ENCODE data around the gene CBLB. TPM values are rescaled to one million over a fixed set of nuclear protein-coding genes. Genes with fewer than 3 reads are reported as not detected.

Gene CBLB
- total and polyA plus RNA-seq, 9 of the 15 experiments (the other 6 are each of a cell fraction or from before 2014, with no cell fraction given), result 1.8 to 8.1 (median 5.3) TPM

DNA sequence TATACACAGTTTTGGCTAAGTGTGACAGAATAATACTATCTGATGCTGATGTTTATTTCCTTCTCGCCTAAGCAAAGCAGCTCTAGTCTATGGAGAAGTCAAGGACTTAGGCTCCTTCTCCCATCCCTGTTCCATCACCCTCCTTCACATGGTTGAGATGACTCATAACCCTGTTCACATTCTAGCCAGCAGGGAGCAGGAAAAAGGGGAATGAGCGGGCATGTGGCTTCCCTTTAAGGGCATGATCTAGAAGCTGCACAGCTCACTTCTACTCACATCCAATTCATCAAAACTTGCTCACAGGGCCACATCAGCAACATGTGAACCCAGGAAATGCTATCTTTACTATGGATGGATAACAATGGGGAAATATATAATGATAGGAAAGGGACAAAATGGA, 40.9 kb downstream of the CBLB start:
- ChIA-PET POLR2A (no interaction called here), CTCF (ENCODE audit: low intra/inter-chr PET ratio) (no interaction called here)
- Histone ChIP-seq H3K4me2 (ENCODE audit: insufficient read depth, low read length) (no peak overlapping the region), H2AFZ (ENCODE audit: low read depth, low read length) (no peak overlapping the region), H3K4me3 (no peak overlapping the region), H3K9me3 (replicated peaks; ENCODE audit: control insufficient read depth, insufficient read depth, low read depth, low read length) (no peaks in the 10 kb centered on the region), H3K27me3 (ENCODE audit: control insufficient read depth in 2 of 2, insufficient read depth in 2 of 2, low read length in 2 of 2) (no peaks in the 10 kb centered on the region), H3K4me1 (replicated peaks in 1 of 2; ENCODE audit: control insufficient read depth in 2 of 2, insufficient read depth in 2 of 2, low read length in 2 of 2) (peaks cover 0 to 14% of the 10 kb centered on the region in 2 experiments; a peak in 2 of 5 replicates), H3K9me1 (ENCODE audit: control insufficient read depth, insufficient read depth, low read length) (no peaks in the 10 kb centered on the region), H4K20me1 (replicated peaks; ENCODE audit: control insufficient read depth, insufficient read depth, low read length) (no peaks in the 10 kb centered on the region), H3K9ac (ENCODE audit: insufficient read depth in 1 of 2, low read depth in 2 of 2, low read length in 2 of 2) (no peak overlapping the region; a peak in 1 of 4 replicates), H3K27ac (ENCODE audit: extremely low read depth, low read depth, low read length) (no peak overlapping the region), H3K79me2 (ENCODE audit: control insufficient read depth, insufficient read depth, low read length) (no peaks in the 10 kb centered on the region), H3K36me3 (ENCODE audit: control insufficient read depth, insufficient read depth, low read length) (no peaks in the 10 kb centered on the region)
- peak; percentile 67 for ATAC-seq
- intact Hi-C loops (cut with micrococcal nuclease), result no loop called here
- FAIRE-seq, result peak; percentile 40
- WGBS (ENCODE audit: insufficient coverage, low coverage, missing lambda C conversion rate), result 25% methylated on average over 1 of the region's 2 CpGs
- no TSS peak for BruUV-seq (replicated peaks)
- peak; percentile 3 to 40 (median 8) for DNase-seq (ENCODE audit: extremely low read depth in 1 of 4, low spot score in 3 of 4)
- in situ Hi-C loops (cut with MboI), result no loop called here
- TF ChIP-seq BRF1 (IDR thresholded peaks at IDR 0.05; ENCODE audit: borderline replicate concordance, extremely low read depth, insufficient read length) (no peak), ZNF695 (CRISPR knock-in tag; IDR thresholded peaks at IDR 0.05) (no peak), MBD1 (CRISPR knock-in tag; IDR thresholded peaks at IDR 0.05) (no peak), SRSF9 (IDR thresholded peaks at IDR 0.05; ENCODE audit: borderline replicate concordance, low read depth, low read length) (no peak), GABPA (tag; conservative IDR thresholded peaks at IDR 0.05; ENCODE audit: low read depth) (no peak), LCOR (CRISPR knock-in tag; IDR thresholded peaks at IDR 0.05) (no peak), BCL6 (CRISPR knock-in tag; IDR thresholded peaks at IDR 0.05) (no peak), TEAD1 (CRISPR knock-in tag; IDR thresholded peaks at IDR 0.05) (peak in 1 of 2 experiments; percentile 88; a peak in 2 of 4 replicates), ZNF644 (tag; IDR thresholded peaks at IDR 0.05; ENCODE audit: low read depth) (no peak)
- TF ChIP-seq, protein P1, sequence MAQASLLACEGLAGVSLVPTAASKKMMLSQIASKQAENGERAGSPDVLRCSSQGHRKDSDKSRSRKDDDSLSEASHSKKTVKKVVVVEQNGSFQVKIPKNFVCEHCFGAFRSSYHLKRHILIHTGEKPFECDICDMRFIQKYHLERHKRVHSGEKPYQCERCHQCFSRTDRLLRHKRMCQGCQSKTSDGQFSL (CRISPR knock-in tag; IDR thresholded peaks at IDR 0.05), result no peak
- TF ChIP-seq, protein P1 (tag; IDR thresholded peaks at IDR 0.05), result no peak
- TF ChIP-seq, protein P2, sequence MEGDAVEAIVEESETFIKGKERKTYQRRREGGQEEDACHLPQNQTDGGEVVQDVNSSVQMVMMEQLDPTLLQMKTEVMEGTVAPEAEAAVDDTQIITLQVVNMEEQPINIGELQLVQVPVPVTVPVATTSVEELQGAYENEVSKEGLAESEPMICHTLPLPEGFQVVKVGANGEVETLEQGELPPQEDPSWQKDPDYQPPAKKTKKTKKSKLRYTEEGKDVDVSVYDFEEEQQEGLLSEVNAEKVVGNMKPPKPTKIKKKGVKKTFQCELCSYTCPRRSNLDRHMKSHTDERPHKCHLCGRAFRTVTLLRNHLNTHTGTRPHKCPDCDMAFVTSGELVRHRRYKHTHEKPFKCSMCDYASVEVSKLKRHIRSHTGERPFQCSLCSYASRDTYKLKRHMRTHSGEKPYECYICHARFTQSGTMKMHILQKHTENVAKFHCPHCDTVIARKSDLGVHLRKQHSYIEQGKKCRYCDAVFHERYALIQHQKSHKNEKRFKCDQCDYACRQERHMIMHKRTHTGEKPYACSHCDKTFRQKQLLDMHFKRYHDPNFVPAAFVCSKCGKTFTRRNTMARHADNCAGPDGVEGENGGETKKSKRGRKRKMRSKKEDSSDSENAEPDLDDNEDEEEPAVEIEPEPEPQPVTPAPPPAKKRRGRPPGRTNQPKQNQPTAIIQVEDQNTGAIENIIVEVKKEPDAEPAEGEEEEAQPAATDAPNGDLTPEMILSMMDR (IDR thresholded peaks at IDR 0.05 in 2 of 3, conservative IDR thresholded peaks at IDR 0.05 in 1 of 3; ENCODE audit: insufficient read depth in 2 of 3, low read depth in 1 of 3, low read length in 3 of 3), result peak in 2 of 3 experiments; percentile 15 to 20; a peak in 1 of 6 replicates
- TF ChIP-seq, protein P3, sequence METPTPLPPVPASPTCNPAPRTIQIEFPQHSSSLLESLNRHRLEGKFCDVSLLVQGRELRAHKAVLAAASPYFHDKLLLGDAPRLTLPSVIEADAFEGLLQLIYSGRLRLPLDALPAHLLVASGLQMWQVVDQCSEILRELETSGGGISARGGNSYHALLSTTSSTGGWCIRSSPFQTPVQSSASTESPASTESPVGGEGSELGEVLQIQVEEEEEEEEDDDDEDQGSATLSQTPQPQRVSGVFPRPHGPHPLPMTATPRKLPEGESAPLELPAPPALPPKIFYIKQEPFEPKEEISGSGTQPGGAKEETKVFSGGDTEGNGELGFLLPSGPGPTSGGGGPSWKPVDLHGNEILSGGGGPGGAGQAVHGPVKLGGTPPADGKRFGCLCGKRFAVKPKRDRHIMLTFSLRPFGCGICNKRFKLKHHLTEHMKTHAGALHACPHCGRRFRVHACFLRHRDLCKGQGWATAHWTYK (CRISPR knock-in tag; IDR thresholded peaks at IDR 0.05), result no peak

Measured in K562 (cell line).